Activated CD4-positive, CD25-positive, alpha-beta regulatory T cell (primary cell): Measurements from ENCODE around the gene COL23A1.
A peak's percentile ranks its signal among the peaks of the same experiment; 100 is the strongest.
"Not testable (repeated sequence)": the region's sequence is repeated elsewhere in the genome, so short reads cannot be mapped to it uniquely, and the experiment has no call there.

Source experiments
- DNase-seq, 4 experiments: peaks; one replicate each; lab custom pipeline; 2025; lab: John Stamatoyannopoulos, UW

Gene COL23A1

GRCh38 chr5:178237431-178238312, 352.5 kb downstream of the COL23A1 start:
- DNase-seq: no peak

GRCh38 chr5:178236679-178237078, 353.5 kb downstream of the COL23A1 start:
- no peak for DNase-seq

- no peak for DNase-seq
Measured at GRCh38 chr5:178236126-178236525, 354.1 kb downstream of the COL23A1 start.

- DNase-seq: no peak
Measured at GRCh38 chr5:178235588-178235974, 354.6 kb downstream of the COL23A1 start.

GRCh38 chr5:178234750-178235587, 355.2 kb downstream of the COL23A1 start:
- peak; percentile 39 to 71 (median 46) for DNase-seq

GRCh38 chr5:178234121-178234749, 356.0 kb downstream of the COL23A1 start:
- no peak for DNase-seq

GRCh38 chr5:178232920-178233429, 357.2 kb downstream of the COL23A1 start:
- DNase-seq: no peak

DNA sequence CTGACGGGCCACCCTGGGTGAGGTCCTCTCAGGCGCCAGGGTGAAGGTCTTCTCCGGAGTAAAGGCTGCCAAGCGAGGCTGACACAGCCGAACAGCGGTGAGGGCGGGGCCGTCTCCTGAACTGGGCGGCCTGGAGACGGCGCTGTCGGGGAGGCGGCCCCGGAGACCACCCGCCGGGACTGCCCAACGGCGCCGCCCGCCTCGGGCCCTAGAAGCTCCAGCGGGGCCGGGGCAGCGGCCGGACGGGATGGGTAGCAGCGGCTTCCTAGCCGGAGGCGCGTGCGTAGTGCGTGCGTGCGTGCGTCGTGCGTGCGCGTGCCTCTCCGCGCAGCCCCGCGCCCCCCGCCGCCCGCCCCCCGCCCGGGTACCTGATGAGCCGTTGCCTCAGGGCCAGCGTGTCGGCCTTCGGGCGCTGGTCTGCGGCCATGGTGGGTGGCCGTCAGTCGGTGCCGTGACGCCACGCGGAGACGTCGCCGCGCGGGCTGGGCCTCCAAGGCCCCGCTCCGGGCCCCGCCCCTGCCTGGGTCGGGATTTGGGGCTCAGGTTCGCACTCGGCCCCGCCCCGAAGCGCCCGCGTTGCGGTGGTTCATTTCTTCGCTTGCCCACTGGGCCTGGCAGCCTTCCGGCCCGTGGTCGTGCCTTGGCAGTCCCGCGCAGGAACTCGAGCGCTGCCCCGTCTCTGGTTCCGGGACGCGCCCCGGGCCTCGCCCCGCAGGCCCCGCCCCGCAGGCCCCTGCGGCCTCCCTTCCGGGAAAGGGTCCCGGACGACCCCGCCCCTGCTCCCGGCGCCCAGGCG, 357.9 kb downstream of the COL23A1 start, which contains the start of gene PHYKPL:
TSS of gene PHYKPL (minus strand) at position 679 of the 796 bp plus-strand sequence. CDS start at position 427, 252 bp downstream.
- peak; percentile 45 to 69 (median 58) for DNase-seq

GRCh38 chr5:178231539-178232123, 358.6 kb downstream of the COL23A1 start:
- no peak for DNase-seq

- no peak for DNase-seq
Measured at GRCh38 chr5:178230879-178231538, 359.2 kb downstream of the COL23A1 start.

GRCh38 chr5:178229861-178230260, 360.3 kb downstream of the COL23A1 start:
- no peak for DNase-seq

GRCh38 chr5:178229111-178229510, 361.1 kb downstream of the COL23A1 start:
- not testable (repeated sequence) for DNase-seq

- no peak for DNase-seq
Measured at GRCh38 chr5:178228609-178229008, 361.6 kb downstream of the COL23A1 start.

DNA sequence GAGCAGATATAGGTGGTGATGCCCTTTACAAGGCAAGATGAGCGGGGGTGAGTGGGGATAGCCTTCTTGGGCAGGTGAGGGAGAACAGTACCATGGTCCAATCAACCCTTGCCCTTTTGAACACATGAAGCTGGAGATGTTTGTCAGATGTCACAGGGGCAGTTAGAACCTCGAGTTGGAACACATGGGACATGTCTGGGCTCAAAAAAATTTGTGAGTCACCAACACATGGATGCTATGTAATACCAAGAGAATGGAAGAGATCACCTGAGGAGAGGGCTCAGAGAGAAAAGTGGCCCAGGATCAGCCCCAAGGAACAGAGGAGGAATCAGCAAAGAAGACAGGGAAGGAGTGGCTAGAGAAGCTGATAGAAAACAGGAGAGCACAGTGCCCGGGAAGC, 362.3 kb downstream of the COL23A1 start:
- no peak for DNase-seq

GRCh38 chr5:178227138-178227659, 363.0 kb downstream of the COL23A1 start:
- DNase-seq: no peak

GRCh38 chr5:178225174-178225573, 365.0 kb downstream of the COL23A1 start:
- DNase-seq: no peak

- no peak for DNase-seq
Measured at GRCh38 chr5:178224403-178224802, 365.8 kb downstream of the COL23A1 start.

DNA sequence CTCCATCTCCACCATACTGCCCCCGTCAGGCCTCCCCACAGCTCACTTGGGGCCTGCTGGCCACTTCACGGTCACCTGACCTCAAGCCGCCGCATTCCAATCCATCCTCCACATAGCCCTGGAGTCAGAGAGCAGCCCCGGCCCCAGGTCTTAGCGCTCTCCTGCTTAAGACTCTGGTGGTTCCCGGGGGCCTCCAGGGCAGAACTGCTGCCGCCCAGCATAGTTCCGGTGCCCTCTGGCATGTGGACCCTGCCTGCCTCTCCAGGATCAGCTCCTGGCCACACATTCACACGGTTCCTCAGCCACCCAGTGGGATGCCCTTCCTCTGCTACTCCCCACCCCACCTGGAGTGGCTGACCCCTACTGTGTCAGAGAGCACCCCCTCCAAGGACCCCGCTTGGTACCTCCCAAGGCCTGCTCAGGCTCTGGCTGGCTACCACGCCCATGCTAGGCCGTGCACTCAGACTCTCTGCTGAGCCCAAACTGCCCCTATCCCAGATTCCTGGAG, 366.3 kb downstream of the COL23A1 start:
- no peak for DNase-seq

- no peak for DNase-seq
Measured at GRCh38 chr5:178223196-178223773, 366.9 kb downstream of the COL23A1 start.
